ENCODE measurements around the gene GJC3.
A peak's percentile ranks its signal among the peaks of the same experiment; 100 is the strongest.
"Not testable (repeated sequence)": the region's sequence is repeated elsewhere in the genome, so short reads cannot be mapped to it uniquely, and the experiment has no call there.

The GJC3 gene

GRCh38 chr7:99928994-99929729 is at the start of gene GJC3:
TSS of gene GJC3 (minus strand) at chr7:99929620. CDS start at chr7:99929620, 0 bp downstream.
- TF ChIP-seq ZNF274 (IDR thresholded peaks at IDR 0.05; ENCODE audit: low read depth, low read length) = no peak
- H3K4me3 ChIP-seq (ENCODE audit: low read length) = peak within 1 kb of the TSS; percentile 9; the same call in 1 of the 2 replicates

- TF ChIP-seq ZNF274 (IDR thresholded peaks at IDR 0.05; ENCODE audit: low read depth, low read length) = no peak
- H3K4me3 ChIP-seq (ENCODE audit: low read length) = no peak overlapping the region
Measured at GRCh38 chr7:99976626-99977025, 47.2 kb upstream of the GJC3 start.

DNA sequence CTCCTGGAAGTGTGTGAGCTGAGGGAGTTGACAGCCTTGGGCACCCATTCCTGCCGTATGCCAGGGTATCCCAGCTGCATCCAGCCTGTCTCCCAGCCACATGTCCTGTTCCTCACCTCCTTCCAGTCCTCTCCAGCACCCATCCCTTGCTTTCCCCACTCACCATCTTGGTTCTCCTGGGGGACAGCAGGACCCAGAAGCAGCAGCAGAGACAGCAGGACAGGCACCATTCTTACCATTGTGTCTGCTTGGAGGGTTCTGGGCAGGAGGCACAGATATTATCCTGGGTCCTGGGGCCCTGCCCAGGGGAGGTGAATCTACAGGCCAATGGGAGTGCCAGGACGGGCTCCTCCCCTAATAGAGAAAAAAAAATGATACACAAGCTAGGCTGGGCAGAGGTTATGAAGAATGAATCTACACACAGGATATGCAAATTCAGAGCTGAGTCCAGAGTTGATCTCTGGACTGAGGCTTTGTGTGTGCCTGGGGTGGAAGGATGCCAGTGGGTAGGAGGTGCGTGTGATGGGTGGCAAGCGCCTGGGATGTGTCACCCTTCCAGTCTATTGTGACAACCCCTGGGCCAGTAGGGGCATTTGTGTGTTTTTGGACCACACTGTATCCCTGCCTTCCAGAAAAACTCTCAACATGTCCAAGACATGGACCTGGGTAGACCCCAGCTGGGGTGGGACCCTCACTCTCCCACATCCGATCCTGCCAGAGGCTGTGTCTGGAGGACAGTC is 46.5 kb upstream of the GJC3 start, which contains the start of gene AZGP1:
Gene AZGP1 (minus strand): TSS at position 250 of the 740 bp plus-strand sequence. CDS start 11 bp downstream, at position 239.
- H3K4me3 ChIP-seq (ENCODE audit: low read length) = no peak within 1 kb of the TSS
- TF ChIP-seq ZNF274 (IDR thresholded peaks at IDR 0.05; ENCODE audit: low read depth, low read length) = no peak

- no peak for TF ChIP-seq ZNF274 (IDR thresholded peaks at IDR 0.05; ENCODE audit: low read depth, low read length)
- H3K4me3 ChIP-seq (ENCODE audit: low read length) = no peak overlapping the region
Measured at GRCh38 chr7:99974681-99975080, 45.3 kb upstream of the GJC3 start.

DNA sequence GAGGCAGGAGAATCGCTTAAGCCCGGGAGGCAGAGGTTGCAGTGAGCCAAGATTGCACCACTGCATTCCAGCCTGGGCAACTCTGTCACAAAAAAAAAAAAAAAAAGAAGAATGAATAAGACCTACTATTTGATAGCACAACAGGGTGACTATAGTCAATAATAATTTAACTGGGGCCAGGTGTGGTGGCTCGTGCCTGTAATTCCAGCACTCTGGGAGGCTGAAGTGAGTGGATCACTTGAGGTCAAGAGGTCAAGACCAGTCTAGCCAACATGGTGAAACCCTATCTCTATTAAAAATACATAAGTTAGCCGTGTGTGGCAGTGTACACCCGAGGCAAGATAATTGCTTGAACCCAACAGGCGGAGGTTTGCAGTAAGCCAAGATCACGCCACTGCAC is 44.4 kb upstream of the GJC3 start:
- H3K4me3 ChIP-seq (ENCODE audit: low read length) = not testable (repeated sequence)

GRCh38 chr7:99971242-99971641 is 41.8 kb upstream of the GJC3 start:
- no peak for TF ChIP-seq ZNF274 (IDR thresholded peaks at IDR 0.05; ENCODE audit: low read depth, low read length)
- no peak overlapping the region for H3K4me3 ChIP-seq (ENCODE audit: low read length)

DNA sequence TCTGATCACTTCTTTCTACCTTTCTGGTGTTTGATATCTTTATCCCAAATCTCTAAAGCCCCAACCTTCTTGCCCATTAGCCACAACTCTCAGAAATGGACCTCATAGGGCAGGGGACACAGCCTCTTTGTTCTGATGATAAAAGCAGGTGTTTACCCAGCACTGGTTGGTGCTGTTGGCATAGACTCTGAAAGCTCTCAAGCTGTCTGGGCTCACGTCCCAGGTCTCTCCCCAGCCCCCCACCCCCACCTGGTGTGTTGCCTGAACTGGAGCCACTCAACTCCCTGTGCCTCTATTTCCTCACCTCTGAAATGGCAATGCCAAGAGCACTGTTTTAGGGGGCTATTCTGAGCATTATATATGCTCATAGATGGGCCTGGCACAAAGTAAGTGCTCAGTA is 40.4 kb upstream of the GJC3 start:
- H3K4me3 ChIP-seq (ENCODE audit: low read length) = not testable (repeated sequence)

DNA sequence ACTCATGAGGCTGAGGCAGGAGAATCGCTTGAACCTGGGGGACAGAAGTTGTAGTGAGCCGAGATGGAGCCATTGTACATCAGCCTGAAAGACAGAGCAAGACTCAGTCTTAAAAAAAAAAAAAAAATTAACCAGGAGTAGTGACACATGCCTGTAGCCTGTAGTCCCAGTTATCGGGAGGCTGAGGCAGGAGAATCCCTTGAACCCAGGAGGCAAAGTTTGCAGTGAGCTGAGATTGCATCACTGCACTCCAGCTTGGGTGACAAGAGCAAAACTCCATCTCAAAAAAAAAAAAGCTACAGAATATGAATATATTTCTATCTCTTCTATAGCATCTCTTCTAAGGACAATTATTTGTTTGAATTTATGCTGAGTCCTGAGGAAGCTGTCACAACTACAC is 39.9 kb upstream of the GJC3 start:
- TF ChIP-seq ZNF274 (IDR thresholded peaks at IDR 0.05; ENCODE audit: low read depth, low read length) = no peak
- no peak overlapping the region for H3K4me3 ChIP-seq (ENCODE audit: low read length)

- H3K4me3 ChIP-seq (ENCODE audit: low read length) = no peak overlapping the region
- TF ChIP-seq ZNF274 (IDR thresholded peaks at IDR 0.05; ENCODE audit: low read depth, low read length) = no peak
Measured at GRCh38 chr7:99958564-99959227, 29.3 kb upstream of the GJC3 start.

GRCh38 chr7:99955247-99955646 is 25.8 kb upstream of the GJC3 start:
- no peak for TF ChIP-seq ZNF274 (IDR thresholded peaks at IDR 0.05; ENCODE audit: low read depth, low read length)
- no peak overlapping the region for H3K4me3 ChIP-seq (ENCODE audit: low read length)

DNA sequence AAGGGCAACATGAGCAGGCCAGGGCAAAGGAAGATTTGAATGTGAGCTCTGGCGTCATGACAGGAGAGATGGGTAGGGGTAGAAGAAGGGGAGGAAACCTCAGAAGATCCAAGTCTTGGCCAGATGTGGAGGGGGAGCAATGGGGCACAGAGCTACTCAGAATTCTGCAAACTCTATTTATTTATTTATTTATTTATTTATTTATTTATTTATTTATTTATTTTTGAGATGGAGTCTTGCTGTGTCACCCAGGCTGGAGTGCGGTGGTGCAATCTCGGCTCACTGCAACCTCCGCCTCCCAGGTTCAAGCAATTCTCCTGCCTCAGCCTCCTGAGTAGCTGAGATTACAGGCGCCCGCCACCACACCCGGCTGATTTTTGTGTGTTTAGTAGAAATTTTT is 25.2 kb upstream of the GJC3 start:
- not testable (repeated sequence) for H3K4me3 ChIP-seq (ENCODE audit: low read length)

GRCh38 chr7:99953649-99954048 is 24.2 kb upstream of the GJC3 start:
- TF ChIP-seq ZNF274 (IDR thresholded peaks at IDR 0.05; ENCODE audit: low read depth, low read length) = no peak
- no peak overlapping the region for H3K4me3 ChIP-seq (ENCODE audit: low read length)

DNA sequence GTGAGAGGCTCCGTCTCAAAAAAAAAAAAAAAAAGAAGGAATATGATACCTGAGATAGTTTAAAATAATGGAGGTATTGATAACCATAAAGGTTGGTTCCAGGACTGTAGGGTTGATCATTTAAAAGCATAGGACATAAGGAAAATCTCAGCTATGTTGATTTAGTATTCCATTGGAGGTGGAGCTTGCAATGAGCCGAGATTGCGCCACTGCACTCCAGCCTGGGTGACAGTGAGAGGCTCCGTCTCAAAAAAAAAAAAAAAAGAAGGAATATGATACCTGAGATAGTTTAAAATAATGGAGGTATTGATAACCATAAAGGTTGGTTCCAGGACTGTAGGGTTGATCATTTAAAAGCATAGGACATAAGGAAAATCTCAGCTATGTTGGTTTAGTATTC is 23.2 kb upstream of the GJC3 start:
- H3K4me3 ChIP-seq (ENCODE audit: low read length) = not testable (repeated sequence)

DNA sequence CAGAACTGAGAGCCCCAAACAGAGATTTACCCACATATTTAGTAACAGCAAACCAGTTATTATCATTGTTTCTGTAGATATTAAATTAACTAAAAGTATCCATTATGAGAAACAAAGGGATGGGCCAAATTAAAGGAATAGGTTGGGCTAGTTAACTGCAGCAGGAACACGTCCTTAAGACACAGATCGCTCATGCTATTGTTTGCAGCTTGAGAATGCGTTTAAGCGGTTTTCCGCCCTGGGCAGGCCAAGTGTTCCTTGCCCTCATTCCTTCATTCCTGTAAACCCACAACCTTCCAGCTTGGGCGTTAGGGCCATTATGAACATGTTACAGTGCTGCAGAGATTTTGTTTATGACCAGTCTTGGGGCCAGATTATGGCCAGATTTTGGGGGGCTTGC is 21.4 kb upstream of the GJC3 start:
- H3K4me3 ChIP-seq (ENCODE audit: low read length) = not testable (repeated sequence)

- H3K4me3 ChIP-seq (ENCODE audit: low read length) = no peak overlapping the region
- TF ChIP-seq ZNF274 (IDR thresholded peaks at IDR 0.05; ENCODE audit: low read depth, low read length) = no peak
Measured at GRCh38 chr7:99949645-99950228, 20.3 kb upstream of the GJC3 start.

All from GM08714 (cell line).